Left kidney (tissue), 8 donors: Measurements from ENCODE around the gene PARP3. TPM values are rescaled to one million over a fixed set of nuclear protein-coding genes. Genes with fewer than 3 reads are reported as not detected.
"Not testable (repeated sequence)": the region's sequence is repeated elsewhere in the genome, so short reads cannot be mapped to it uniquely, and the experiment has no call there.

Source experiments
- DNase-seq: peaks from one replicate; pipeline ENCODE4 v3.0.0-alpha.2; 2013
- long read RNA-seq, 8 donors: transcript quantifications; one replicate each; lab custom pipeline, GENCODE V29; 2026
- polyA plus RNA-seq: library from polyadenylated mRNA; unstranded; fragments of 120-200 nt; gene quantifications from one replicate; pipeline ENCODE4 v1.2.1, GENCODE V29; 2013; ENCODE audit not compliant: insufficient read length

Gene PARP3
- 18.0 TPM for polyA plus RNA-seq
- long read RNA-seq, donor 1, partial matches to known transcripts = 0 of 4 reads
- long read RNA-seq, donor 1, other reads (novel, unspliced or antisense) = 0 of 4 reads
- long read RNA-seq, donor 2 = 0 reads
- long read RNA-seq, donor 3, partial matches to known transcripts = 0 of 4 reads
- long read RNA-seq, donor 3, other reads (novel, unspliced or antisense) = 0 of 4 reads
- long read RNA-seq, donor 4 = 0 reads
- long read RNA-seq, donor 5, partial matches to known transcripts = 0 of 3 reads
- long read RNA-seq, donor 5, other reads (novel, unspliced or antisense) = 0 of 3 reads
- long read RNA-seq, donor 6, partial matches to known transcripts = 0 of 1 reads
- long read RNA-seq, donor 6, other reads (novel, unspliced or antisense) = 0 of 1 reads
- long read RNA-seq, donor 7, partial matches to known transcripts = 0 of 2 reads
- long read RNA-seq, donor 7, other reads (novel, unspliced or antisense) = 0 of 2 reads
- long read RNA-seq, donor 8 = 0 reads

DNA sequence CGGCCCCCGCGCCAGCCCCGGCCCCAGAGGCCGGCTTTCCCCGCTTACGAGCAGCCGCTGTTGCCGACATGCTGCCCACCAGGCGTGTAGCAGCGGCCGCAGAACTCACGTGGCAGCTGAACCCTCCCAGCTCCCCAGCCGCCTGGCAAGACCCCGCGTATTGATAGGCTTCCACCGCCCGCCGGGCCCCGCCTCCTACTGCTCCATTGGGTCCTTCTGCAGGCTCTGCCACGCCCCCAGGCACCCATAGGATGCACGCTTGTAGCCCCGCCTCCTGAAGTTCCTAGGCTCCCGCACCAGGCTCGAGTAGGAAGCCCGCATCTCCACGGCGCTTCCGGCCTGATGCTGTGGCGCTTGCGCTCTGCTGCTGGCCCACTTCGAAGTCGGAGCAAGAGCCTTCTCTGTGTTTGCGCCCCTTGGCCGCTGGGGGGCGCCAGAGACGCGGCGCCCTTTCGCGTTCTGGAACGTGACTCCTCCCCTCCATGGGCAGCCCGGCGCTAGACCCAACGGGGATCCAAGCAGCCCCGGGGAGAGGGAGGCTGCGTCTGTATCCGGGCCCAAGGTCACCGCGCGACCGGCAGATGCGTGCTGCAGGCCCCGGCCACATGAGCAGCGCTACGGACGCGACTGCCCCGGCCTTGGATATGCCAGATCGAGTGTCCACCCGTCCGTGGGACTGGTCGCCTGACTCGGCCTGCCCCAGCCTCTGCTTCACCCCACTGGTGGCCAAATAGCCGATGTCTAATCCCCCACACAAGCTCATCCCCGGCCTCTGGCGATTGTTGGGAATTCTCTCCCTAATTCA, at the start of gene PARP3, which contains the start of gene RRP9:
PARP3 (plus strand) TSS at position 566 of the 805 bp plus-strand sequence. CDS start 993 bp downstream, outside the sequence.
RRP9 (minus strand) TSS at position 107 of the 805 bp plus-strand sequence; CDS start at position 70, 37 bp downstream.
- peak; percentile 99 for DNase-seq

- no peak for DNase-seq
Measured at GRCh38 chr3:51894391-51894790, 47.8 kb upstream of the PARP3 start.

- no peak for DNase-seq
Measured at GRCh38 chr3:51894939-51895338, 47.2 kb upstream of the PARP3 start.

DNA sequence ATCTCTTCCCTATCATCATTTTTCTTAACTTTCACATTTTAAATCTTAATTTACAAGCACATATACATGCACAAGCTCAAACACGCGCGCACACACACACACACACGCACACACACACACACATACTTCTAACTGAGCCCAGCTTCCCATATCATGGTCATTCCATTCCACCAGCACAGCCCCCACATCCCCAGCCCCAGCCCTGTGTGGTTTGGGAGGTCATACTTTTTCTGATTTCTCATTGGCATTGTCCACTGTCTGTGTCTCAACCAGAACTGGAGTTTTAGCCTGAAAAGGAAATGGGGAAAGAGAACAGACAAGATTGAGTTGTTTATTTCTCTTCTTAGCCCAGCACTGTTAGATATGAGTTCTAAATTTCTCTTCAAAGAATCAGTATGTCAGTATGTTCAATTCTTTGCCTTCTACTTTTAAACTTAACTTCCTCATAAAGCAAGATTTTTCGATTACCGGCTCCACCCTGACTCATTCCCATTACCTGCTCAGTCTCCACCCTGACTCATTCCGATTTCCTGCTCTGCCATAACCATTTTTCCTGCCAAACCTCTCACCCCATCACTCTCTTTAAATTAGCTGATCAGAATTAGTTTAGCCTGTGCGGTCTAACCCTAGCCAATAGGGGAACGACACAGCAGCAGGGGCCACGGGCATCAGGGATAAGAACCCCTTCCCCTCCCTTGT, 45.4 kb upstream of the PARP3 start:
- DNase-seq = no peak

GRCh38 chr3:51897391-51897790, 44.8 kb upstream of the PARP3 start:
- no peak for DNase-seq

DNA sequence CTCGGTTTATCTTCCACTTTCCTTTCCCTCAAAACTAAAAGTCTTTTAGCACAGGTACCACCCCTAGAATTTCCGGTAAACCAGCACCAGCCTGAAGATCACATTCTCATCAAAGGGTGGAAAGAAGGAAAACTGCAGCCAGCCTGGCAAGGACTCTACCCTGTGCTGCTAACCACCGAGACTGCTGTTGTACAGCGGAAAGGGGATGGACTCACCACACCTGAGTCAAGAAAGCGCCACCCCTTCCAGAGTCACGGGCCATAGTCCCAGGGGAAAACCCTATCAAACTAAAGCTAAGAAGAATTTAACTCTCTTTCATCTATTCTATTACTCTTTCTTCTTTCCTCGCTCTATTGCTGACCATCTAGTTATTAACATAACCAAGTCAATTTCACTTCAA, 42.1 kb upstream of the PARP3 start:
- not testable (repeated sequence) for DNase-seq

DNA sequence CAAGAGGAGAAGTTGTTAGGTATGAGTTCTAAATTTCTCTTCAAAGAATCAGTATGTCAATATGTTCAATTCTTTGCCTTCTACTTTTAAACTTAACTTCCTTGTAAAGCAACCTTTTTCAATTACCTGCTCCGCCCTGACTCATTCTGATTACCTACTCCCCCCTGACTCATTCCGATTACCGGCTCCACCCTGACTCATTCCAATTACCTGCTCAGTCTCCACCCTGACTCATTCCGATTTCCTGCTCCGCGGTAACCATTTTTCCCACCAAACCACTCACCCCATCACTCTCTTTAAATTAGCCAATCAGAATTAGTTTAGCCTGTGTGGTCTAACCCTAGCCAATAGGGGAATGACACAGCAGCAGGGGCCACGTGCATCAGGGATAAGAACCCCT, 39.8 kb upstream of the PARP3 start:
- not testable (repeated sequence) for DNase-seq

DNA sequence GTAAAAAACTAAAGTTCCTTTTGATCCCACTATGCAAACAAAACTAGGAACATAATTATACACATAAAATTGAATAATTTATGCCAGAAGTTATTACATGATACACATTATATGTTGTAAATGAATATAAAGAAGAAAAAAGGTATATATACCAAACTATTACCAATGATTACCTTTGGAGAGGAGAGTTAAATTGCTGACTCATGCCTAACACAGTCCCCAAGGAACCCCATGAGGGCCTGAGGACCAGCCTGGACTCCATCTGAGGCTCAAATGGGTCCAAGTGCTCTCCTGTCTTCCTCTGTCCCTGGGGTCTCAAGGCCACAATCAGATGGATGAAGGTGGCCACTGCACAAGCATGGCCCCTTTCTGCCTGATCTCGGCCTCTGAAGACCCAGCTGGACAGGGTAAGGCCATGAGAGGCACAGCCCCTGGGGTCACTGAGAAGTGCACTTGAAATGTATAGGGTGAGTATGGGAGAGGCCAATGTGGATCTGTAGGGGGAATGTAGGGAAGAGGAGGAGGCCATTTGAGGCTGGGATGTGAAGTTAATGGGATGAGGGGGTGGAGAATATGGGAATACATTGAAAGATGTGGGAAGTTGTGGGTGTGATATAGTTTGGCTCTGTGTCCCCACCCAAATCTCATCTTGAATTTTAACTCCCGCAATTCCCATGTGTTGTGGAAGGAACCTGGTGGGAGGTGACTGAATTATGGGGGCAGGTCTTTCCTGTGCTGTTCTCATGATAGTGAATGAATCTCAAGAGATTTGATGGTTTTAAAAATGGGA, 37.9 kb upstream of the PARP3 start:
- DNase-seq = no peak

- DNase-seq = no peak
Measured at GRCh38 chr3:51908026-51908425, 34.1 kb upstream of the PARP3 start.

DNA sequence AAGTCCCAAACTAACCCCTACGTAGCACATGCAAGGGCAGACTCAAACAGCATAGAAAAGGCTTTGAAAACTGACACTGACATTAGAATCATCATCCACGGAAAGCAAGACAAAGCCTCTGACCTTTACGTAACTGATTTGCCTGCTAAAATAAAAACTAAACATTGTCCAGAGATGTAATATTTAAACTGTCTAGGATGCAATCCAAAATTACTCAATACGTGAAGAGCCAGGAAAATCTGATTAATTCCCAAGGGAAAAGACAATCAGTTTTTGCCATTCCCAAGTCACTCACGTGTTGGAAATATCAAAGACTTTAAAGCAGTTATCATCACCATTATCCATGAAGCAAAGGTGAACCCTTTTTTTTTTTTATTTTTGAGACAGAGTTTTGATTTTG, 25.7 kb upstream of the PARP3 start:
- no peak for DNase-seq

- no peak for DNase-seq
Measured at GRCh38 chr3:51921081-51921578, 21.0 kb upstream of the PARP3 start.

GRCh38 chr3:51927061-51927977, 14.8 kb upstream of the PARP3 start:
- no peak for DNase-seq

- no peak for DNase-seq
Measured at GRCh38 chr3:51928438-51928837, 13.7 kb upstream of the PARP3 start.

- DNase-seq = not testable (repeated sequence)
Measured at GRCh38 chr3:51928981-51929380, 13.2 kb upstream of the PARP3 start.

DNA sequence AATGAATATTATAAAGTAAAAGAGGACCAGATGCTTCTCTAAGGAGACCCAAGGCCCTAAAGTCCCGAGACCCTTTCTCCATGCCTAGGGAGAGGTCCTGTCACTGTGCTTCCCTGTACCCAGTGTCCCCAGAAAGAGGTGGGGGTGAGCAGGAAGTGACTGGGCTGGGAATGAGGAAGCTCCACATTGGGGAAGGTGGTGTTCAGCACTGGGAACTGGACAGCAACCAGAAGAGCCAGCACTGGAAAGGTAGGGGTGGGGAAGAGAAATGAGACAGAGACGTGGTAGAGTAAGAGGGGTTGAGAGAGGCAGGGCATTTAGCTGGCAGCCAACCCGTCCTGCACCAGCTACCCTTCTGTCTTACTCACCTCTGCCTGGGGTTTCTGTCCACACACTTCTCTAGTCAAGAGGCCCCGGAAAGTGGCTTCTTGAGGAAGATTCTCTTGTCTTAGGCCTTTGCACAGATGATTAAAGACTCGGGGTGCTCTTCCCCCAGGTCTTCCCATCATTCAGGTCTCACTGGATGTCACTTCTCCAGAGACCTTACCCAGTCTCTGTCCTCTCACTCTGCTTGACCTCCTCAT, 12.7 kb upstream of the PARP3 start:
- DNase-seq = no peak

- no peak for DNase-seq
Measured at GRCh38 chr3:51930439-51930838, 11.7 kb upstream of the PARP3 start.

GRCh38 chr3:51931756-51932155, 10.4 kb upstream of the PARP3 start:
- DNase-seq = no peak

DNA sequence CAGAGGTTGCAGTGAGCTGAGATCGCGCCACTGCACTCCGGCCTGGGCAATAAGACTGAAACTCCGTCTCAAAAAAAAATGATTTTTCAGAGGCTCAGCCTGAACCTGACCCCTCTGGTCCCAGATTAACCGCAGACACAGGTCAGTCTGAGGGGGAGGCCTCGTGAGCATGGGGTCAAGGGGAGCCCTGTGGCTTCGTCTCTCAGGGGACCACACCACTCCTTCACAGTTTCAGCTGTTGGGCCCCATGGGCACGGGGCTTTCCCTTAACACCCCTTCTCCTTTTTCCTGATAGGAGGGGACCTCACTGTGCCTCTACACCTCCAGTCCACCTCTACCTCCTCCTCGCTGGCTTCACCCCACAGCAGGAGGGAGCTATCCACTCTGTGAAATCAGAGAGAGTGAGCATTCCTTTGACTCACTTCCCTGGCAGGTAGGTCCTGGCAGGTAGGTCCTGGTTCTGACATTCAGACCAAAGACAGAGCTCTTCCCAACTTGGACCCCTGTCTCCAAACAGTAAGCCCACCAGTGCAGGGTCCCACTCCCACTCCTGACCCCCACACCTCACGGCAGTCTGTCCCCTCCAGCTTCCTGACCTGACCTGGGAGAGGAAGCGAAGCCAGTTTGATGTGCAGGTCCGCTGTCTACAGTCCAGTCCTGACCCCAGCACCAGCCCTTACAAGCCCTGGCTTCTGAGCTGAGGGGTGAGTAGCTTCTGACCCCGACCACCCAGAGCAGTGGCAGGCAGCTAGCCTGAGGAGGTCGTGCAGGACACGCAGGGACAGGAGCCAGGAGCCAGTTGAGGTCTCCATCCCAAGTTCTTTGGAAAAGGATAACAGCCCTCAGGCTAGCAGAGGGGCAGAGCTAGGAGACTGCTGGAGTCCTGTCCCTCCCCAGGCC, 9.4 kb upstream of the PARP3 start:
- DNase-seq = no peak
